Measurements from ENCODE around the gene AGAP1.

Gene AGAP1

DNA sequence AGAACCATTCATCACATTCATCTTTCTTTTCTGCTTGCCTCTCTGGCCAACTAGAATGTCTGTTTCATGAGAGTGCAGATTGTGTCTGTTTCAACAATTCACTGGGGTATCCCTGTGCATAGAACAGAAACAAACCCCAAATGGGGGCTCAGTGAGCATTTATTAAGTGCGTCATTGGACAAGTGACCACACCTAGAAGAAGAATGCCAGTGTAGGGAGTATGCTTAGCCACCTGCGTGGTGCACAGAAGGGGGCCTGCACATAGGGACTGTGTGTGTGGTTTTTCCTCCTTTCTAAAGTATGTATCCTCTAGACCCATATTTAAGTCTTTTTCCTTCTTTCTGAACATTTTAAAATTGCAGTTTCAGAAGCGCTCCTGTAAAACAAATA, 255.9 kb downstream of the AGAP1 start:
- TF ChIP-seq, protein P1, sequence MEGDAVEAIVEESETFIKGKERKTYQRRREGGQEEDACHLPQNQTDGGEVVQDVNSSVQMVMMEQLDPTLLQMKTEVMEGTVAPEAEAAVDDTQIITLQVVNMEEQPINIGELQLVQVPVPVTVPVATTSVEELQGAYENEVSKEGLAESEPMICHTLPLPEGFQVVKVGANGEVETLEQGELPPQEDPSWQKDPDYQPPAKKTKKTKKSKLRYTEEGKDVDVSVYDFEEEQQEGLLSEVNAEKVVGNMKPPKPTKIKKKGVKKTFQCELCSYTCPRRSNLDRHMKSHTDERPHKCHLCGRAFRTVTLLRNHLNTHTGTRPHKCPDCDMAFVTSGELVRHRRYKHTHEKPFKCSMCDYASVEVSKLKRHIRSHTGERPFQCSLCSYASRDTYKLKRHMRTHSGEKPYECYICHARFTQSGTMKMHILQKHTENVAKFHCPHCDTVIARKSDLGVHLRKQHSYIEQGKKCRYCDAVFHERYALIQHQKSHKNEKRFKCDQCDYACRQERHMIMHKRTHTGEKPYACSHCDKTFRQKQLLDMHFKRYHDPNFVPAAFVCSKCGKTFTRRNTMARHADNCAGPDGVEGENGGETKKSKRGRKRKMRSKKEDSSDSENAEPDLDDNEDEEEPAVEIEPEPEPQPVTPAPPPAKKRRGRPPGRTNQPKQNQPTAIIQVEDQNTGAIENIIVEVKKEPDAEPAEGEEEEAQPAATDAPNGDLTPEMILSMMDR (IDR thresholded peaks at IDR 0.05): no peak

DNA sequence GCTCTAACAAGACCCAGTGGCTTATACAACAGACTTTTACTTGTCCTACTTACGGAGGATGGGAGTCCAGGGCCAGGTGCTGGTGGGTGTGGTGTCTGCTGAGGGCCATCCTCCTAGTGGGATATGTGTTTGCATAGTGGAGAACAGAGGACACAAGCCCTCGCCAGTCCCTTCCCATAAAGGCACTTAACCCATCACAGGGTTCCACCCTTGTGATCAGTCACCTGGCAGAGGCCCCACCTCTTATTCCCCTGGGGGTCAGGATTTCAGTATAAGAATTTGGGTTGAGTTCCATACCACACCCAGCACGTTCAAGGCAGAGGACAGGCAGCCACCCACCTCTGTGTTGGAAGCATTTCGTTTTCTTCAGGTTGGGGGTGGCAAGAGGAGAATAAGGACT, 259.0 kb downstream of the AGAP1 start:
- TF ChIP-seq, protein P1 (IDR thresholded peaks at IDR 0.05): no peak

DNA sequence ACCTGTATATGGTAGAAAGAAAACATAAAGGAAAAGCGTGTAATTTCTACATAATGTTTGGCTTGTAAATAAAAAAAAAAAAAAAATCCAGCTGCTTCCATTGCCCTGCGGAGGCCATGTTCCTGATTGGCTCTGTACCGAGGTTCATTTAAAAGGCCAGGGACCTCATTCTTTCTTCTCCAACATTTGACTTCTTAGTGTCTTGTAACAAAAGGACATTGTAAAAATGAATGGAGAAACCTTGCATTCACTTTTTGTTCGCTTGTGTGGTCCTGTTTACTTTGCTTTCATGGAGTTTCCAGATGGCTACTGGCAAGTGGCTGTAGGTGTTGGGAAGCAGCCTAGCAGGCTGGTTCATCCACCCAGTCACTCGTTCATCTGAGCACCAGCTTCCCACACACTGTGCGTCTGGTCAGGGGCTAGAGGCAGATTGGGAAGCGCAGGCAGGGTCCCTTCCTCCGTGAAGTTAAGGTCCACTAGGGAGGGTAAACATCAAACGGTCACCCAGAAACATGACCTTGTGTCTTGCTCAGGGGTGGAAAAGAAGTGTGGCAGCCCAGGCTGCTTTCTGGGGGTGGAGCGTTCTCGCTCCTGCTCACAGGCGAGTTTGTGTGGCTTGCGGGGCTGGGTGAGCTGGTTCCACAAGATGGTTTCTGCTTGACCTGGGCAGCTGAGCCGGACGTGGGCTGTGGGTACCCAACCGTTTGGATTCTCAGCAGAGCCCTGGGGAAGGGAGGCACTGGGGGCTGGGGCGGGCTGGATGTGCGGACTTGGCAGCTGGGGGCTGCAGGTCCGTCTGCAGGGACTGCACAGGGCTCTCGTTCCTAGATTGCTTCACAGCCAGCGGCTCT, 260.7 kb downstream of the AGAP1 start:
- TF ChIP-seq, protein P1 (IDR thresholded peaks at IDR 0.05): no peak

DNA sequence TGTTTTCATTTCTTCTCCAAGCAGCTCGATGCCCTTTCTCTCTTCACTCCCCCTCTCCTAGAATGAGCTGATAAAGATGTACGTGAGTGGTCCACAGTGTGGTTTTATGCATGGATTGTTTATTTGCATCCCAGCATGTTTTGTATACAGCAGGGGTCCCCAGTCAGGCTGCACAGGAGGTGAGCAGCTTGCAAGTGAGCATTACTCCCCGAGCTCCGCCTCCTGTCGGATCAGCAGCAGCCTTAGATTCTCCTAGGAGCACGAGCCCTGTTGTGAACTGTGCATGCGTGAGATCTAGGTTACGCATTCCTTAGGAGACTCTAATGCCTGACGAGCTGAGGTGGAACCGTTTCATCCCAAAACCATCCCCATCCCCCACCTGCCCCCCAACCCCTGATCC, 262.6 kb downstream of the AGAP1 start:
- TF ChIP-seq, protein P1 (IDR thresholded peaks at IDR 0.05): no peak

DNA sequence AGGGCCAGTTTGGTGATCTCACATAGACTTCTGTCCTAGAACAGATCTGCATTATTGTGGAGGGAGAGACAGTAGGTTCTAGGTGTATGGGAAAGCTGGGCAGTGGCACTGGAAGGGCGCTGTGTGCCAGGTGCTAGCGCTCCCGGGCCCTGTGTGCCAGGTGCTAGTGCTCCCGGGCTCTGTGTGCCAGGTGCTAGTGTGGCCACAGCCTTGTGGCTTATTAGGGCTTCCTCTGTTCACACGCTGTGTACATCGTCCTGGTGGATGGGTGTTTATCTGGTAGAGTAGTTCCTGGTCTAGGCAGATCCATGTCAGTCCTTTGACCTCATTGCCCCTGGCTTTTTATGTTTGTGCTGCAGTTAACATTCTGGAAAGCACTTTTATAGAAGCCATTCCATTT, 263.4 kb downstream of the AGAP1 start:
- TF ChIP-seq, protein P1 (IDR thresholded peaks at IDR 0.05): no peak

DNA sequence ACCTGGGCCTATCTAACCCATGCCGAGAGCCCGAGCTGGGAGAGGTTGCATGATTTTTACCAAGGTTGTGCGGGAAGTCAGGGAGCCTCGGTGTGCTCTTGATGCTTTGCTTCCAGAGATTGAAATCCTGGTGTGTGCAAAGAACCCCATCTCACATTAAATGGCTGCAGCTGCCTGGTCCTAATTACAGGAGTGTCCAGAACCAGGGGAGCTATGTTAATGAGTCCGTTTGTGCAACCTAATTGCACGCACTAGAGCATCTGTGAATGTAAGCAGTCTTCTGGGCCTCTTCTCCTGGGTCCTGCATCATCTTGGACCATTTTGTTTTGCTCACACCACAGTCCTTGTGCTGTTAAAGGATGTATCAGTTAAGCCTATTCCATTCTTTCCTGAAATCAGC, 263.8 kb downstream of the AGAP1 start:
- TF ChIP-seq, protein P1 (IDR thresholded peaks at IDR 0.05): no peak

DNA sequence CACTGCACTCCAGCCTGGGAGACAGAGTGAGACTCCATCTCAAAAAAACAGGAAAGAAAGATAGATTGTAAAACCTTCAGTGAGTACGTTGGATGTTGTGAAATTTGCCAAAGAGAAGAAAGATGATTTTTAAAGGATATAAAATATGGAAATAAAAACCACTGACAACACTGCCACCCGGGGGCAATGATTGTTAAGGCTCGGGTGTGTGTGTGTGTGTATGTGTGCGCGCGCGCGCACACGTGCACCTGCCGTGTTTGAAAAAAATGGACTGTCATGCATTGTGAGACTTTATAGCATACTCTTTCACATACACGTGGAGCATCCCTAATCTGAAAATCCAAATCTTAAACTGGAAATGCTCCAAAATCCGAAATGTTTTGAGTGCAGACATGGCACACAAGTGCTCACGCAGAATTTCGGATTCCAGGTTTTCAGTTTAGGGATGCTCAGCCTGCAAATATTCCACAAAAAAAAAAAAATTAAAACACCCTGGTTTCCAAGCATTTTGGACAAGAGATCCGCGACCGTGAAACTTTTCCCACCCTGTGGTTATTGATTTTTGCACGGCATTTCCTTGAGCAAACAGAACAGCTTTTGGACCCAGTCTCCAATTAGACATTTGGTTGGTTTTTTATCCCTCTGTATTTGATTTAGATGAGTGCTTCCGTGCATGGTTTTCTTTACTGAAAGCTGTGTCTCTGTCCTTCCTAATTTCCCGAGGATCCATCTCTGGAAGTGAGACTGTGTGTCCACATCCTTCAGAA, 269.2 kb downstream of the AGAP1 start:
- TF ChIP-seq, protein P1 (IDR thresholded peaks at IDR 0.05): no peak

All from LNCAP (cell line).